Lower lobe of right lung (tissue), 2 donors: ENCODE results near the gene FGD5. TPM values are rescaled to one million over a fixed set of nuclear protein-coding genes. Genes with fewer than 3 reads are reported as not detected.

ENCODE experiments used
- ATAC-seq, 2 donors: fragments of 200-7000 bp; cut with Tn5 transposase; one replicate each; pipeline ENCODE4 v1.9.1; 2020 to 2022; ENCODE audit warnings: mild to moderate bottlenecking in 2 of 2, moderate library complexity in 2 of 2
- DNase-seq: peaks from one replicate; pipeline ENCODE4 v3.0.0-alpha.2; 2020
- H3K27ac ChIP-seq: fragments of 200-600 bp; one replicate; pipeline ENCODE4 v1.8.0; 2022
- H3K27me3 ChIP-seq: fragments of 200-600 bp; one replicate; pipeline ENCODE4 v1.8.0; 2022; ENCODE audit warnings: low read depth
- H3K36me3 ChIP-seq: fragments of 200-600 bp; one replicate; pipeline ENCODE4 v1.8.0; 2022; ENCODE audit warnings: mild to moderate bottlenecking
- H3K4me1 ChIP-seq: fragments of 200-600 bp; one replicate; pipeline ENCODE4 v1.8.0; 2022
- H3K4me3 ChIP-seq: fragments of 200-600 bp; one replicate; pipeline ENCODE4 v1.8.0; 2022; ENCODE audit warnings: mild to moderate bottlenecking
- H3K9me3 ChIP-seq: fragments of 200-600 bp; one replicate; pipeline ENCODE4 v1.8.0; 2022
- intact Hi-C: fragments of 100-400 bp; cut with DNase I; formaldehyde crosslinking; loops from one replicate; pipeline ENCODE4 v1.11.0; 2022
- total RNA-seq: library from RNA; stranded (reverse); fragmentation: NEBNext Ultra II Directional; extraction: Animal tissue kit (Norgen Biotek cat#: 25700); gene quantifications from one replicate; pipeline ENCODE4 v1.2.1, GENCODE V29; 2021
- TF ChIP-seq, protein P1 (sequence below): fragments of 200-600 bp; IDR thresholded peaks from one replicate; pipeline ENCODE4 v1.8.0; 2022; ENCODE audit warnings: antibody characterized with exemption, mild to moderate bottlenecking
- donor health status: DM: no; HTN: yes; CAD: no; lungs with severe emphysema.

FGD5 gene
- total RNA-seq, 1 donor from 2014 or later, result 85.0 TPM

DNA sequence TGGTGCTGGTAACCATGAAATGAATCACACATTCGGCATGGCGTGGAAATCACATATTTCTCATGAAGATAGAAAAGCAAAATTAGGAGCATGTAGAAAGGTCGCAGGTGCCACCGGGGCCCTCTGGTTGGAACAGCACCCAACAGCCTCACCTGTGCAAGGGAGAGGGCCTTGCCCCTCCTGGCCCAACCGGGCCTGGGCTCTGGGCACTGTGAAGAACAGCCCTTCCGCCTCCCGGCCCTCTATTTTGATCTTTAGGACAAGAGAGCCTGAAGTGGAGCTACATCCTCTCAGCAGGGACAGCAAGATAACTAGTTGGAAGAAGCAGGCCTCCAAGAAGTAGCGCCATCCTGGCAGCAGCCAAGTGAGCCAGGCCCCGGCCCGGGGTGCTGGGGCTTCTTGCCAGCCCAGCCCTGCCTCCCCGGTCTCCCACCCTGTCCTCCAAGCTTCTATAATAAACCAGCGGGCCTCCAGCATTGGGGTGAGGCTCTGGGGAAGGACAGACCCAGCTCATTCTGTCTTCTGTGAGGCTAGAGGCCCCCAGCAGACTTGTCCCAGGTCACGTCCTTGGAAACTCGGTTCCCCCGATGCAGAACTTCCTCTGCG is 46.1 kb upstream of the FGD5 start:
- Histone ChIP-seq H3K4me3 (no peak overlapping the region), H3K4me1 (no peaks in the 10 kb centered on the region), H3K9me3 (no peaks in the 10 kb centered on the region), H3K36me3 (no peaks in the 10 kb centered on the region), H3K27ac (no peak overlapping the region), H3K27me3 (no peaks in the 10 kb centered on the region)
- no peak for DNase-seq
- TF ChIP-seq, protein P1, sequence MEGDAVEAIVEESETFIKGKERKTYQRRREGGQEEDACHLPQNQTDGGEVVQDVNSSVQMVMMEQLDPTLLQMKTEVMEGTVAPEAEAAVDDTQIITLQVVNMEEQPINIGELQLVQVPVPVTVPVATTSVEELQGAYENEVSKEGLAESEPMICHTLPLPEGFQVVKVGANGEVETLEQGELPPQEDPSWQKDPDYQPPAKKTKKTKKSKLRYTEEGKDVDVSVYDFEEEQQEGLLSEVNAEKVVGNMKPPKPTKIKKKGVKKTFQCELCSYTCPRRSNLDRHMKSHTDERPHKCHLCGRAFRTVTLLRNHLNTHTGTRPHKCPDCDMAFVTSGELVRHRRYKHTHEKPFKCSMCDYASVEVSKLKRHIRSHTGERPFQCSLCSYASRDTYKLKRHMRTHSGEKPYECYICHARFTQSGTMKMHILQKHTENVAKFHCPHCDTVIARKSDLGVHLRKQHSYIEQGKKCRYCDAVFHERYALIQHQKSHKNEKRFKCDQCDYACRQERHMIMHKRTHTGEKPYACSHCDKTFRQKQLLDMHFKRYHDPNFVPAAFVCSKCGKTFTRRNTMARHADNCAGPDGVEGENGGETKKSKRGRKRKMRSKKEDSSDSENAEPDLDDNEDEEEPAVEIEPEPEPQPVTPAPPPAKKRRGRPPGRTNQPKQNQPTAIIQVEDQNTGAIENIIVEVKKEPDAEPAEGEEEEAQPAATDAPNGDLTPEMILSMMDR, result no peak
- intact Hi-C loops, result no loop called here
- ATAC-seq, result no peak

DNA sequence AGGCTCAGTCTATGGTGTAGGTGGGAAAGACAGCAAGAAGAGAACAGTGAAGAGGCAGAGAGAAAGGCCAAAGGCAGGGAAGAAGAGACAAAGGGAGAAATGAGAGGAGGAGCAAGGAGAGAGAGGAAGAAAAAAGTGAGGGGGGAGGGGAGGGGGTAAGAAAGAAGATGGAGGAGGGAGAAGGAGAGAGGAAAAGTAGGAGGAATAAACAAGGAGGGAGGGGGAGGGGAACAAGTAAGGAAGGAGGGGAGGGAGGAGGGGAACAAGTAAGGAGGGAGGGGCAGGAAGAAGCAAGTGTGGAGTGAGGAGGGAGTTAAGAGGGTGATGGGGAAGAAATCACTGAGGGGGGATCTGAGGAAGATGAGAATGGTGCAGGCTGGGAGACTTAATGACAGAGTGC is 45.5 kb upstream of the FGD5 start:
- Histone ChIP-seq H3K9me3 (no peaks in the 10 kb centered on the region), H3K4me1 (no peaks in the 10 kb centered on the region), H3K4me3 (no peak overlapping the region), H3K27ac (no peak overlapping the region), H3K36me3 (no peaks in the 10 kb centered on the region), H3K27me3 (no peaks in the 10 kb centered on the region)
- intact Hi-C loops, result no loop called here
- TF ChIP-seq, protein P1, result no peak
- DNase-seq (no peak), ATAC-seq (no peak)

DNA sequence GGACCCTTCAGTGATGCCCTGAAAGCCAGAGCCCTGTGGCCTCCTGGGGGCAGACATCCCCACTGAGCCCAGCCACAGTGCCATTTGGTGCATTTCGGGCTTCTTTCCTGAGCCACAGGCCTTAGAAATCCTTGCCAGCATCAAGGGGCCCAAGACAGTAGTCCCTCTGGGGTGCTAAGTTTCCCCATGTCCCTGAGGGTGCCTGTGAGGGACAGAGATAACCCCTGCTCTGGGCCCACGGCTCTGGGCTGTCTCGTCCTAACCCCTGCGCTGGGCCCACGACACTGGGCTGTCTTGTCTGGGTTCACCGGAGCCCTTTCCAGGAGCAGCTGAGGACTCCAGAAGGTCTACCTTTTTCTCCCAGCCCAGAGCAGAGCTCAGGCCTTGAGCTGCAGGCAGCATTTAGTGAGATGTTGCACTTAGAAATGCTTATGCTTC is 45.1 kb upstream of the FGD5 start:
- Histone ChIP-seq H3K36me3 (no peaks in the 10 kb centered on the region), H3K9me3 (peaks cover under 1% of the 10 kb centered on the region), H3K4me1 (no peaks in the 10 kb centered on the region), H3K4me3 (no peak overlapping the region), H3K27me3 (no peaks in the 10 kb centered on the region), H3K27ac (no peak overlapping the region)
- intact Hi-C loops, result no loop called here
- DNase-seq (no peak), ATAC-seq (no peak)
- TF ChIP-seq, protein P1, result no peak

DNA sequence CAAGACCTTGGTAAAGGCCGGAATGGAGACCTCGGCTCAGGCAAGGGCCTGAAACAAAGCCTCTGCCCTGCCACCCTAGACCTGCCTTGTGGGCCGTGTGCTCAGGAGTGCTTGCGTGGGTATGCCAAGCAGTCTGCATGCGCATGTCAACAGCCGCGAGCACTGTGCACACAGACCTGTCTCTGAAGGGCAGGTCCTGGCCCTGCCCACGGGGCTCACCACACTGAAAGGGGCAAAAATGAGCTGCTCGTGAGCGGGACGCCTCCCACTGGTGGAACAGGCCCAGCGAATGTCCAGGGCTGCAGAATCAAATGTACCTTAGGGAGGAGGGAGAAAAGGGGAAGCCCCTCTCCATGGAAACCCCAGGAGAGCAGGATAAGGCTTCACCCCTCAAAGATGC is 44.3 kb upstream of the FGD5 start:
- no peak overlapping the region for H3K27ac ChIP-seq
- ATAC-seq (peak in 1 of 2 donors; percentile 16), DNase-seq (no peak)
- no peak overlapping the region for H3K4me3 ChIP-seq
- no peaks in the 10 kb centered on the region for H3K36me3 ChIP-seq
- no peaks in the 10 kb centered on the region for H3K27me3 ChIP-seq
- TF ChIP-seq, protein P1, result no peak
- H3K9me3 ChIP-seq, result peaks cover 8% of the 10 kb centered on the region
- H3K4me1 ChIP-seq, result no peaks in the 10 kb centered on the region
- intact Hi-C loops, result no loop called here

DNA sequence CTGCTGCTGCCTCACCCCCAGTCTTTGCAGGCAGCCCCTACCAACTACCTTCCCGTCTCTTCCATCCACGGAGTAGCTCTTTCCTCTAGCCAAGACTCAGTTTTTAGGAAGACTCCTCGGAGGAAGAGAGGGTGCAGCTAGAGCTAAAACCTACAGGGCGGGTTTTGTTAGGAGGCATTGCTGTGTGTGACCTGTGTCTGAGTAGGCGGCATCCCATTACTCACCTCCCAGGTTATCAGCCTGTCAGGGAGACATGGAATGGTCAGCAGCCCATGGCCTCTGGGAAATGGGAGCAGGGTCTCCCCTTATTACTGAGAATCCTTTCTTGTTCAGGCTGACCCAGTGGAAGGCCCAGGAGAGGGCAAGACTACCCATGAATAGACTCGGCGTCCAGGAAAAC is 43.8 kb upstream of the FGD5 start:
- Histone ChIP-seq H3K36me3 (no peaks in the 10 kb centered on the region), H3K27ac (no peak overlapping the region), H3K4me1 (no peaks in the 10 kb centered on the region), H3K9me3 (peaks cover 10% of the 10 kb centered on the region), H3K27me3 (no peaks in the 10 kb centered on the region), H3K4me3 (no peak overlapping the region)
- TF ChIP-seq, protein P1, result no peak
- intact Hi-C loops, result no loop called here
- DNase-seq, result no peak
- no peak for ATAC-seq

DNA sequence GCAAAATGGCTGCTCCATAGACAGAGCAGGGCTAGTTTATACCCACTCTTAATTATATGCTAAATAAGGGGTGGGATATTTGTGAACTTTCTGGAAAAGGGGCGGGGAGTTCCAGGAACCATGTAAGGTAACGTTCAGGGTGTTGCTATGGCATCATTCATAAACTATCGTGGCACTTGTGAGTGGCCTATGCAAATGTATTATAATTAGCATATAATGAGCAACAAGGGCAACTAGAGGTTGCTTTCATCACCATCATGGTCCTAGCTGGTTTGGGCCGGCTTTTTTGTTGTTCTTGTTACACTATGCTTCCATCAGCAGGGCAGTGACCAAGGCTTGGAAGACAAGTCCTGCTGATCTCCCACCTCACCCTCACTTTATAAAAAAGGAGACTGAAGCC is 43.2 kb upstream of the FGD5 start:
- no peak overlapping the region for H3K4me3 ChIP-seq
- no peak for DNase-seq
- H3K4me1 ChIP-seq, result no peaks in the 10 kb centered on the region
- intact Hi-C loops, result no loop called here
- H3K27ac ChIP-seq, result no peak overlapping the region
- no peaks in the 10 kb centered on the region for H3K27me3 ChIP-seq
- TF ChIP-seq, protein P1, result no peak
- peaks cover 10% of the 10 kb centered on the region for H3K9me3 ChIP-seq
- no peaks in the 10 kb centered on the region for H3K36me3 ChIP-seq
- ATAC-seq, result no peak
